Ramos (cell line): ENCODE results near the gene HEY2.

Experiments
- in situ Hi-C: fragments of 300-500 bp; cut with MboI; formaldehyde crosslinking; loops from one replicate; pipeline ENCODE4 v1.14.3; 2022; ENCODE audit warnings: low sequenced_read_pairs; ENCODE audit not compliant: unreplicated experiment

HEY2 gene

DNA sequence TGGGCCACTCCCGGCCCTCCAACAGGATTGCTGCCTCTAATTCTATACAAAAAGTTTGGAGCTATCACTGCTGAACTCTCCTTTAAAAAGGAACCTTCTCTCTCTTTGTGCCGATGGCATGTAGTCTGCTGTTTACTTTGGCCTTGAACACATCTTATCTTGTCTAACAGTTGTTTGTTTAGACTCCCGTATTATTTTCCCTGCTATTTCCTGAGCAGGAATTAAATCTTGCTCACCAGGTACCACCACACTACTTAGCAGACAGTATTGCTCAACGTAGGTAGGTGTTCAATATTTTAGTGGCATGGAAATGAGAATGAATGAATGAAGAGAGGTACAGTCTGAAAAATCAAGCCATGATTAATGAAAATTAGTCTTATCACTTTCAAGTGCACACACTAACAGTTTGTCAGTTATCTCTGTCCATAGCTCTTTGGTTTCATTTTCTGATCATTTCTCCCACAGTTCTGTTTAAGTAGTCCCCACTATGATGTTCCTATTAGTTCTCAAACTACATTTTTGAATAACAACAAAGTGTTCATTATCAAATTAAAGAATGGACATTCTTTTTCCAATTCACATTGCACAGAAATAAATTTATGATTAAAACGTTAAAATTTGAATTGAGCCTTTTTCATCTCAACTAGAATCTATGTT is 6.8 kb upstream of the HEY2 start:
- in situ Hi-C loops: no loop called here

DNA sequence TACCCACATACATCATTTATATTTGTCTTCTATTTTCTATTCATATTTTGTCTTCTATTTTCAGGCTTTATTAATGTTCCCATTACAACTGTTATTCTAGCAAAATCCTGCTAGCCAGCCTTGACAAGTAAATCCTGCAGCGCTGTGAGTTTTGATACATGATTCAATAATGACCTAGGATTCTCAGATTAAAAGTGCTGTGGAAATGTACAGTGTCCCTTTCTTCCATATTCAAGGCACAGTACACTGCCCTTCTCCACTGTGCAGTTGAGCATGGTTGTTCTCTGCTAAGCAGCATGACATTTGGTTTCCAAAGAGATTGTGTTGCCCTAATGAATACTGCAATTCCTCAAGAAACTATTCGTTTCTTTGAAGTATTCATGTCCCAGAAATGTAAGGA is 5.8 kb upstream of the HEY2 start:
- in situ Hi-C loops: no loop called here

DNA sequence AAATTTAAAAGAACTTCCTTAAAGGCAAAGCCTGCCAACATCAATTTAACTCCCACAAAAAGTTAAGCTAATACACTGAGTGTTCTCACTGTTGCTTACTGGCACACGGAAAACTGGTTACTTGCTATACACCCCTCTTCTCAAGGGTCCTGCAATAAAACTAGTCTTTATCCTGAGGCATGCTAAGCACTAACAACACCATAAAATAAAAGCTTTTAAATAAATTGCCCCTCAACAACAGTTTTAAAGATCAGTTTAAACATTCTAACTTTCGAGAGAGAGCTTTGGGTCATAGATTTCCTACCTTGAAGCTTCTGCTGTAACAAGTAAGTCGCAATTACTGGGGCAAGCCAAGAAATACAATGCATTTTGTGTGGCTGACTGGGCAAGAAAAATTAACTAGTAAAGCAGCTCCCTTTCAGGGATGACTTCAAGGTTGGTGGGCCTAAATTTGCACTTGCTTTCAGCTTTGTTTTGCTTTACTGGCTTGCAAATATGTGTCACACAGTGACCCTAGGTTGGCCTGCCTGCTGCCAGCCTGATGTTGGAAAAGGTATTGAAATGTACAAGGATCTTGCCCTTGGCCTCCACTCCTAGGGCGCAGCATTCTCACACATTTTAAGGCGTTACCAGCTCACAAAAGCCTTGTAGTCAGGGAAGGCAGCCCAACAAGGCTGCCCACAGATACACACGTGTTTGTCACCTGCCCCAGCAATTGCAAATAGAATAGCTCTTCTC is 4.0 kb upstream of the HEY2 start:
- in situ Hi-C loops: no loop called here

DNA sequence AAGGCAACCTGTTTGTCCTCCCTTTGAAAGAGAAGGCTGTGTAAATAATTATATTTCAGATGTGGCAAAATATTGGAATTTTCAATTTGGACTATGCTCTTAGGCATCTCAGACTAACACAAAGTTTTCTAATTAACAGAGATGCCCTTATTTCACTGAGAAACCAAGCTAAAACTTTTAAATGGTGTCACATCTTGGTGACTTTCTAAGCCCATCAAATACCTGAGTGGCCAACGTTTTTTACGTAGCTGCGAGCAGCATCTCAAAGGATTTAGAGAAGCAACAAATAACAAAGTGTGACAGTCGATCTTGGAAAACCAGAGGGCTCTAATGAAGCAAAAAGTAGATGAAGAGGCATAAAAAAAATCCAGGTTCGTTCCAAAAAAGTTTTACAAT is 3.4 kb upstream of the HEY2 start:
- in situ Hi-C loops: no loop called here

DNA sequence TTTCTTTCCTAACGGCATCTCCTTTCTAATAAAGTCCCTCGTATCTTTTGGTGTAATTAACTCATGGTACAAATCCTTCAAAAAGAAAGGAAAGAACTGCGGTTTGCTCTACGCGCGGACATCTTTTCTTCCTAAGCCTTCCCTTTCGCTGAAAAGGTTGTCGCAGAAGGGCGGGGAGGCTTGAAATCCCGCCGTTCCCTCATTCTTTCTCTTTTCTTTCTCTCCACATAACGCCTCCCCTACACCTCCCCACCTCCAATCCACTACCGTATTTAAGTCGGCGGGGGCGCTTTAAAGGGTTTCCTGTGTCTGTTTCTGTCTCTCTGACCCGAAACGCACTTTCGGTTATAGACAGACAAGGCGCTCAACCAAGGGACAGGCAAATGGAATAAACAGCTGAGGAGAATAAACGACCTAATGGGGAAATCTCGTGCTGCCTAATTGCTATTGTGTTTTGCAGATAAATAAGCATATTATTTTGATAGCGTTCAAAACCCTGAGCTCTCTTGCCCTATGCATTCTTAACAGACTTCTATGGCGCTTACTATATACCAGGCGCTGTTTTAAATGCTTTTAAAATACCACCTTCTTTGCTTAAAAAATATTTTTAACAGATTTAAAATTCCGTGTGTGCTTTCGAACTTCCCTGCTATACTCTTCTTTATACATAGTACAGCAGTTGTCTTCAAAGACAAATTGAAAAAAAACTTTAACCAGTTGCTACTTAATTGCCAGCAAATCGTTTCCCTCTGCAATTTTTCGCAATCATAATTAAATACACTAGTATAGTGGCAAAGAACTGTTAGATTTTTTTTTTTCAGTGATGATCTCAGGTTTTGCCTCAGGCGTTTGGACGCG is 2.5 kb upstream of the HEY2 start:
- in situ Hi-C loops: no loop called here

DNA sequence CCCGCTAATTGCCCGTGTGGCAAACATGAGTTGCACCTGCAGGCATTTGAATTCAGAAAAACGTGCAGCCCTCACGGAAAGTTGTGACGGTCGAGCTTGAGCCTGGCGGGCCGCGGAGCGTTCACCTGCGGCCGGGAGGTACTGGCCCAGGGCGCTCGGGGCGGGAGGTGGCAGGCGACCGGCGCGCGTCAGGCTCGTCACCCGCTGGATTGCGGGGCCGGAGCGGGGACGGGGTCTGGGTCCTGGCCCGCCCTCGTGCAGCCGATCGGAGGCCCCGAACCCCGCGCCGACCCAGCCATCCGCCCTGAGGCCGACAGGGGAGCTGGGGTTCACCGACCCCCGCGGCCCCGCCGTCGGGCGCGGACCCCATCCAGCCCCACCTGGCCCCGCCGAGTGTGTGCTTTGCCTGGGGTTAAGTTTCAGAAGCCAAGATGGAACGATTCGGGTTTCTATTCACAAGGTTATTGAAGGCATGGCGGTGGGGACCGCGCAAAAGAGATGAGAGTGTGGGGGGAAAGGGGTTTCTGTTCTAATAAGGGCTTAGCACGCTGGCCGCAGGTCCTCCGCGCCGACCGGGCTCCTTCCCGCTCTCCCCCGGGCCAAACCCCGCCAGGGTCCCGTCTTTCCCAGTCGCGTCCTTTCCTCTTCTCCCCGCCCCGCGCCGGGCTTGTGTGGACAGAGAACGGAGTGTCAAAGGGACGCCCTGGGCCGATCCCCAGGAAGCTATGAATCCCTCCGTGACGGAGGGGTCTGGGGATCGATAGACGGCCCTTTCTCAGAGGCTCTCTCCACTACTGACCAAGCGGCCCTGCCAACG is 1.6 kb upstream of the HEY2 start:
- in situ Hi-C loops: no loop called here

DNA sequence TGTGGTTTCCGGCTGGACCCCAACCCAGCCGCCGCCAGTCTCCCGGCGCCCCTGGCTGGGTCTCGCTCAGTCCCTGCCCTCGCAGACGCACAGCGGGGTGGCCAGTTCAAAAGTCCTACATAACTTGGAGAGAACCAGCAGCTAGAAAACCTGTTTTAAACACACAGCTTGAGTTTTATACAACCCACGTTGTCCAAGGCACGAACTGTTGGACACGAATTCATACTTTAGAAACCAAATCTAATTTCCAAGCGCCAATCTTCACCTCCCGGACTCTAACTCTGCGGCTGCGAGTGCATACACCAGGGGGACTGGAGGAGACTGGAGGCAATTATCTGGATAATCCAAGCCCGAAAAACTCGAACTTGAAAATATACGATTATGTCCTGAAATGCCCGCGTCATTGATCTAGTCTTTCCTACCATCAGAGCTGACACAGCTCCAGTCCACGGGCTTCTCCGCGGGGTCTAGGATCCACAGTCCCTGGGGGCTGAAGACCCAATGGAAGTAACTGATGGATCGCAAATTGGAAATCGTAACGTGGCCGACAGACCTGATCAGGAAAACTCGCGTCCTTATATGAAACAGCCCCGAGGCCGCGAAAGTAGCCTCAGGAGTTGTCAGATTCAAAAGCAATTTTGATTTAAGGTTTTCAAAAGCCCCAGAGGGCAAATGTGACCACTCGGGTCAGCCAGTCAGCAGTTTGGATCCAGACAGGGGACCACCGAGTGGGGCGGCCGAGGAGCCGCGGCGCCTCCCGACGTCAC is 843 bp upstream of the HEY2 start:
- in situ Hi-C loops: no loop called here

DNA sequence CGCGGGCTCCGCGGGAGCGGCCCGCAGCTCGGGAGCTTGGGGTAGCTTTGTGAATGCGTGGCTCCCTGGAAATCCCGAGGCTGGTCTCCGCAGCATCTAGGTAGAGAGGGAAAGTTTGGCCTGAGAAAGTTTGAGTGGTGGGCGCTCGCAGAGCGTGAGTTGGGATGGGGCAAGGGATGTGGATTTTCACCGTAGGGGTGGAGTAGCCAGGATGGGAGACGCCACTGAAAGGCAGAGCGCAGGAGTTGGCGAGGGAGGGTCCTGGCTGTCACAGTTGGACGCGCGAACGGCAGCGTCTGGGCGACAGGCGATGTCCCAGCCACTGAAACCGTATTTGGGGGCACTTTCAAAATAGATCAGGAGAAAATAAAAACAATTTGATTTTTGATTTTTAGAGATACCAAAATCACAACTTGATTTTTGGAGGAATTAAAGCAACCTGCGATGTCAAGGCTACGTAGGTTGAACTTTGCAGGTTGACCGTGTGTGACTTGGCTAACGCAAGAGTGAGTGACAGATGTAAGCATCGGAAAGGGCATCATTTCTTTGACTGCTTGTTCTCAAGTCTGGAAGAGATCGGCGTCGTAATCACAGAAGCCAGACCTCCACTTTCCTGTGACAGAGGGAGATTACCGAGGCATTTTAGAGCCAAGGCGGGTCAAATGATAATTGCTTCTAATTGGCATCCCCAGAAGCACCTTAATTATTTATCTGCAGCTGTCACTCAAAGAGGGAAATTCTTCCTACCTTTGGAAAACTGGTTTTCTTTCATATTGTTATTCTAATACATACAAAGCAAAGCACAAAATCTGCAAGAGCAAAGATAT is 646 bp downstream of the HEY2 start:
- in situ Hi-C loops: loop anchor here (25.0 kb wide), 1 partner anchor 238 kb away; no protein-coding TSS in a partner anchor

DNA sequence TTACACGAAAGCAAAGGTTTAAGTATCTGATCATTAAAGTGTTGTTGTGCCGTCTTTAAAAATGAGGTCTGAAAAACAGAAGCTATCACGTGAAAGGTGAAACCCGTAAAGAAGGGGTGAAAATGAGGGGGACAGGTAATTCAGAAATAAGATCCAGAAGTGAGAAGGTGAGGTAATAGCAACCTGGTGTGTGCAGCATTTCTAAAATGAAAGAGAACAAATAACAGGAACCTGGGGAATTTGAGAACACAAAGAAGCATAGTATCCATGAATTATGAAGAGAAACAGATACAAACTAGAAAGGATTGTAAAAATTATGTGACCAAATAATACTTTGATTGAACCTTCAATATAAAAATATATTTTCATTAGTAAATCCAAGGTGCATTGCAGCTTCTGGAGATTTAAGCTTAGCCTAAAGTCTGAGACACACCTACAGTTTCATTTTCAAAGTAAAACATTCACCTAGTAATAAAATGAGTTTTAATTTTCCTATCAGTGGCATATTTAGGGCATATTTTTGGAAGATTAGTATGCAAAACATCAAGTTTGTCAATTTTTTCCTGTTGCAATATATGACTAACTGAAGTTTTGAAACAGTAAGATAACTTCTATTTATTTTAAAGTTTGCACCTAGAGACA is 1.4 kb downstream of the HEY2 start:
- in situ Hi-C loops: loop anchor here (25.0 kb wide), 1 partner anchor 239 kb away; no protein-coding TSS in a partner anchor

DNA sequence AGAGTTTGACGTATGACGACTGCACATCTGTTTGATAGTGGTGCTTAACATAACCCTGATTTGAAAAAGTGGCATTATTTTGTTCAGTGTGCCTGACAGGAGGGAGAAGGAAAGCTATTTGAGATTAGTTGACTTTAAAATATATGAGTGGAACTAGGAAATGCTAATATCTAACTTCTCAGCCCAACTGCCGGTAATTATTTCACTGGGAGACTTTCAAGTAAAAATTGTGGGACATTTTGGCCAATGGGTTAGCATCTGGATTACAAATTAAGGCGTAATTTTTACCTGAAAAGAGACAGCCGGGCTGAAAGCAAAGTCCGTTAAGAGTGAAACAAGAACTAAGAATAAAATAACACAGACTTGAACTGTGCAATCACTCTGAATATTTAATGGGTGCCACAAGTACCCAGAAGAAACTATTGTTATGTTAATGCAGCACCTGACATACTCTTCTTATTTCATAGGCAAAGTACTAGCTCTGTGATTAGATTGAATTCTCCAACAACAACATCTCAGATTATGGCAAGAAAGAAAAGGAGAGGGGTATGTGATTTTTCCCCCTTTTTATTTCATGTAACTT is 2.0 kb downstream of the HEY2 start:
- in situ Hi-C loops: loop anchor here (25.0 kb wide), 1 partner anchor 239 kb away; no protein-coding TSS in a partner anchor

DNA sequence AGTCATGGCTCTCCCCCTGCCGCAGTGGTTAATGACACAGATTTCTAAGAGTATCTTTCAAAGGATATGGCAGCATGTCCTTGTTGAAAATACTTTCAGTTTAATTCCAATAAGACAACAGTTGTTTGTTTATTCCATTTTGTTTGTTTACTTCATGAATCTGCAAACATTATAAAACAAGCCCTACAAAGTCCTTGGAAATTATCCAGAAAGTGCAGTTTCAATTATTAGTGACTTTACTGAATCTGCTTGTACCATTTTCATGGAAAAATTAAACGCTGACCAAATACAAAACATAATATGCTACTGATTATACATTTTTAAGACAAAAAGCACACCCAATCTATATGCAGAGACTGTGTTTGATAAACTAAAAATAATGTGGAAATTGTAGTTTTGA is 3.3 kb downstream of the HEY2 start:
- in situ Hi-C loops: loop anchor here (25.0 kb wide), 1 partner anchor 240 kb away; no protein-coding TSS in a partner anchor

DNA sequence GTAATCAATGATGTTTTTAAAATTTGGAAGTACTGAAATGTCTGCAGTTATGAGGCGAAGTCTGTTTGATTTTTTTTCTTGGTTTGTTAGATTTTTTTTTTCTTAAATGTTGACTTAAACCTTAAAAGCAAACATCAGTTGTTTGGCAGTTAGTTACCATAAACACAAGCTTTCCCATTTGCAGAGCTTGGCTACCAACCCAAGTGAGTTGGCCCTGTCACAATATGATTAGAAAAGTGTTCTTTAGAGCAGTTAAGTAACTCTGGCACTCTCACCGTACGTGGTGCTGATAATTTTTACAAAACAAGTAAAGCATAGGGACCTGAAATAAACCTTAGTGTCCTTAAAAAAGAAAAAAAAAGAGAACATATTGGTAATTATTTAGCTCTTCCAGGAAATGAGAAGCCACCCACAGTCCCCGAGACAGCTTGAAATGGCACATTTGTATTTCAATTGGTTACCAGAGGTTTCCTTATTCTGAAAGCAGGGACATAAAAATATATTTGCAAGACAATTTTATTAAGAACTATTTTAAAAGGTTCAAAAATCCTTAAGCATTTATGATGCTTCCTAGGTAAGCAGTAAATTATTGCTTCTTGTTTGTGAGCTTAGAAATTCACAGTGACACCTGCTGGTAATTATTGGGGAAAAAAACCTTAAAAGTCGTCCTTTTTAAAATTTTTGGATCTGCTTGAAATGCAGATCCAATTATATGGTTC is 3.9 kb downstream of the HEY2 start:
- in situ Hi-C loops: loop anchor here (25.0 kb wide), 1 partner anchor 241 kb away; no protein-coding TSS in a partner anchor

DNA sequence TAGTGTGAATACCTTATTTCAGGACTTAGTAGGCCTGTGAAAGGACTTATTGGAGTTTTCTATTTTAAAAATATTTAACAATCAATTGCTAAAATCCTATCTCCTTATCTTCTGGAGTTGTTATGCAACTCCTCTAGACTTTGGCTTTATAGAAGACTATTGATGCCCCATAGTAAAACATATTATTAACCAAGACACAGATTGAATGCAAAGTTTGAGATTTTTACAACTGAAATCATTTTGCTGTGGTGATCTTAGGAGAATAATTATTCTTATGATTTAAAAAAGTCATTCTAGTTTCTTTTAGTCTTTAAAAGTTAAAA is 4.5 kb downstream of the HEY2 start:
- in situ Hi-C loops: loop anchor here (25.0 kb wide), 1 partner anchor 242 kb away; no protein-coding TSS in a partner anchor

DNA sequence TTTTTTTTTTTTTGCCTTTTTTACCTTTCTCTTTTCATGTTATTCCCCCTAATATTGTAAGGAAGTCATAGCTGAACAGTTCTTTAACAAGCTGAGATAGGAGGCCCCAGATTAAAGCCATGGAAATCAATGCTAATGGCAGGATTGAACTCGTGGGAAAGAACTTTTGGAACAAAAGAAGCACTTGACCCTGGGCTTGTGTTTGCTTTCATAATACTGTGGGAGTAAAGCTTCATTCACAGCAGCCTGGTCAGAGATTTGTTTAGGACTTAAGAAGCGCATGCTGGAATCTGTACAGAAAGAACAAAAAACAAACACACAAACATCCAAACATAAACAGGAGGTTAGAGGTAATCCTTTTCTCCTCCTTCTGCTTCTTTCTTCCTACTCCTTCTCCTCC is 5.1 kb downstream of the HEY2 start:
- in situ Hi-C loops: loop anchor here (25.0 kb wide), 1 partner anchor 242 kb away; no protein-coding TSS in a partner anchor

DNA sequence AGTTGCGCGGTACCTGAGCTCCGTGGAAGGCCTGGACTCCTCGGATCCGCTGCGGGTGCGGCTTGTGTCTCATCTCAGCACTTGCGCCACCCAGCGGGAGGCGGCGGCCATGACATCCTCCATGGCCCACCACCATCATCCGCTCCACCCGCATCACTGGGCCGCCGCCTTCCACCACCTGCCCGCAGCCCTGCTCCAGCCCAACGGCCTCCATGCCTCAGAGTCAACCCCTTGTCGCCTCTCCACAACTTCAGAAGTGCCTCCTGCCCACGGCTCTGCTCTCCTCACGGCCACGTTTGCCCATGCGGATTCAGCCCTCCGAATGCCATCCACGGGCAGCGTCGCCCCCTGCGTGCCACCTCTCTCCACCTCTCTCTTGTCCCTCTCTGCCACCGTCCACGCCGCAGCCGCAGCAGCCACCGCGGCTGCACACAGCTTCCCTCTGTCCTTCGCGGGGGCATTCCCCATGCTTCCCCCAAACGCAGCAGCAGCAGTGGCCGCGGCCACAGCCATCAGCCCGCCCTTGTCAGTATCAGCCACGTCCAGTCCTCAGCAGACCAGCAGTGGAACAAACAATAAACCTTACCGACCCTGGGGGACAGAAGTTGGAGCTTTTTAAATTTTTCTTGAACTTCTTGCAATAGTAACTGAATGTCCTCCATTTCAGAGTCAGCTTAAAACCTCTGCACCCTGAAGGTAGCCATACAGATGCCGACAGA is 9.9 kb downstream of the HEY2 start:
- in situ Hi-C loops: loop anchor here (25.0 kb wide), 1 partner anchor 247 kb away; no protein-coding TSS in a partner anchor

DNA sequence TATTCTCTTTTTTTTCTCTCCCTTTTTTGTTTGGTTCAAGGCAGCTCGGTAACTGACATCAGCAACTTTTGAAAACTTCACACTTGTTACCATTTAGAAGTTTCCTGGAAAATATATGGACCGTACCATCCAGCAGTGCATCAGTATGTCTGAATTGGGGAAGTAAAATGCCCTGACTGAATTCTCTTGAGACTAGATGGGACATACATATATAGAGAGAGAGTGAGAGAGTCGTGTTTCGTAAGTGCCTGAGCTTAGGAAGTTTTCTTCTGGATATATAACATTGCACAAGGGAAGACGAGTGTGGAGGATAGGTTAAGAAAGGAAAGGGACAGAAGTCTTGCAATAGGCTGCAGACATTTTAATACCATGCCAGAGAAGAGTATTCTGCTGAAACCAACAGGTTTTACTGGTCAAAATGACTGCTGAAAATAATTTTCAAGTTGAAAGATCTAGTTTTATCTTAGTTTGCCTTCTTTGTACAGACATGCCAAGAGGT is 10.6 kb downstream of the HEY2 start:
- in situ Hi-C loops: loop anchor here (25.0 kb wide), 1 partner anchor 248 kb away; no protein-coding TSS in a partner anchor
